HG02763 (cell line): ENCODE results near the gene PPT2.
"Not testable (repeated sequence)": the region's sequence is repeated elsewhere in the genome, so short reads cannot be mapped to it uniquely, and the experiment has no call there.

Experiments
- ATAC-seq: cut with Tn5 transposase; IDR thresholded peaks from one replicate; pipeline ENCODE4 v1.9.1; 2021; ENCODE audit warnings: mild to moderate bottlenecking, moderate library complexity; ENCODE audit not compliant: unreplicated experiment

The PPT2 gene

DNA sequence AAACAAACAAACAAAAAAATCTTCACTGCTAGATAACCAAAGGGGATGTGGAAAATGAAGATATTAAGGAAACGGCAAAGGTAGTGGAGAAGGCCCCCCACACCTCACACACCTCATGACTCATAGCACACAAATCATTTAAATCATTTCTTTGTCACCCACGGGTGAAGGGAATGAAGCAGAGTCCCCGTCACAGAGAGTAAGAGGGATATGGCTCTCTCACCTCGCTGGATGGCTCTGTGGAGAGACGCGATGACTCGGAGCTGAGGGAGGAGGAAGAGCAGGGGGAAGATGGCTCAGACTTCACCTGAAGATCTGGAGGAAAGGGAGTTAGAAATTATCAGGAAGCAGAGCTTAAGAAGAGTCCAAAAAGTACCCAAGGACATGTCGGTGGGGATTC, 27.1 kb upstream of the PPT2 start:
- no peak for ATAC-seq

DNA sequence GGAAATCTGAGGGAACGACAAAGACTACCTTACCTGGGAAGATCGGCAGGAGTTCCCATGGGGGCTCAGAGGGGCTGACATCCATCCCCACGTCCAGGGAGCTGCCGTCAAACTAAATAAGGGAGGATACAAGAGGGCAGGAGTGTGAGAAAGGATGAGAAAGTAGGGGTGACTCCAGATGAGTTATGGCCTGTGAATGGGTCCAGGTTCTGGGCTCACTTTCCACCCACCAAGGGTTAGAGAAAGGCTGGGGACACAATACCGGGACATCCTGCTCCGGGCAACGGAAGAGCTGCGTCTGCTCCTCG, 26.6 kb upstream of the PPT2 start:
- ATAC-seq, result no peak

DNA sequence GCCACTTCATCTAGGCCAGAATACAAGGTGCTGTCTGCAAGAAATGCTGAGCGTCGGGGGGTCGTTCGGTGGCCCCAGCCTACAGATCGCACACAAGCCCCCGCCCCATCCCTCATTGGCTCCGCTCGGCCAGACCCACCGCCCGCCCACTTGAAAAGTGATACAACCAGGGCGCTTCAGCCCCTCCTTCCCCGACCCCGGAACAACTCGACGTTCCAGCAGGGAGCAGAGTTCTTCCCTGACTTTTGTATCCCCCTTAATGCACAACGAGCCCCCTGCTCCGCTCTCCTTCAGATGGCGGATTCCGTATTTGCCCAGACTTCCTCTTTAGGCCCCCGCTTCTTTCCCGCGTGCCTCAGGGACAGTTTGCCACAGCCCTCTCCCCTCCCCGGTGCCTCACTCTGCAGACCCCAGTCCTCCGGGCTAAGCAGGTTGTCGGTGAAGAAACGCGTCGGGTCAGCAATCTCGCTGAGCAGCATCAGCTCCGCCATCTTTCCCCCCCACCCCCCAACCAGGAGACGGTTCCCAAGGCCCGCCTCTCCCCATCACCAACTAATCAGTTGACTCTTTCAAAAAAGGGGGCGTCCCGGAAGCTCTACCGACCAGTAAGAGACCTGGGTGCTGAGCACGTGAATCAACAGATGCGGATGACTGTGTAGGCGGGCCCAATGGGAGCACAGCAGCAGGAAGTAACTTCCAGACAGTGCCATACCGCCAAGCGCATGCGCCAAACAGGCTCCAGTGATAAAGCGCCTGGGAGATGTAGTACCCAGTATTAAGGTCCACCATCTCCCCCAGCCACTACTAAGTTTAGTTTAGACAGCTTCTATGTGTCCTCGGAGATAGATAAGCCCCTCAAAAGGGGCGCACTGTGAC, 26.0 kb upstream of the PPT2 start, which contains the start of gene ATF6B:
ATF6B (minus strand) TSS at position 530 of the 876 bp plus-strand sequence; CDS start at position 491, 39 bp downstream.
- peak; percentile 89 for ATAC-seq

DNA sequence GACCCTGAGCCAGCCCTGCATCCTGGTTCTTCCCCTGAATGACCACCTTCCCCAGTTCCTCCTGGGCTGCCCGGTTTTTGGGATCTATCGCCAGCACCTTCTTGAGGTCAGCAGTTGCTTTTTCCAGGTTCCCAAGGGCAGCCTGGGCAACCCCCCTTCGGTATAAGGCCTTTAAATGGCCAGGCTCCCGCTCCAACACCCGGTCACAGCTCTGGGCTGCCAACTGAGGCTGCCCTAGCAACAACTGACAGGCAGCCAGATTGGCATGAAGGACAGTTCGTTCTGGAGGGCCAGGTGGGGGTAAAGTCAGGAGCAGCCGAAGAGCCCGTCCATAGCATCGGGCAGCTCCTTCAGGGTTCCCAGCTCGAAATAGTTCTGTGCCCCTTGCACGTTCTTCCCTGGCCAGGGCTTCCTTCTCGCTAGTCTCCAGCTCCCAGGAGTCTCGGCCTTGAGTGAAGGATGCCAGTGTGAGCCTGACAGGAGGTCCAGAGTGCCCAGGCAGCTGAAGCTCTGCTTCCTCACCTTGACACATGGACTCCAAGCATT, 25.1 kb upstream of the PPT2 start:
- ATAC-seq, result no peak

DNA sequence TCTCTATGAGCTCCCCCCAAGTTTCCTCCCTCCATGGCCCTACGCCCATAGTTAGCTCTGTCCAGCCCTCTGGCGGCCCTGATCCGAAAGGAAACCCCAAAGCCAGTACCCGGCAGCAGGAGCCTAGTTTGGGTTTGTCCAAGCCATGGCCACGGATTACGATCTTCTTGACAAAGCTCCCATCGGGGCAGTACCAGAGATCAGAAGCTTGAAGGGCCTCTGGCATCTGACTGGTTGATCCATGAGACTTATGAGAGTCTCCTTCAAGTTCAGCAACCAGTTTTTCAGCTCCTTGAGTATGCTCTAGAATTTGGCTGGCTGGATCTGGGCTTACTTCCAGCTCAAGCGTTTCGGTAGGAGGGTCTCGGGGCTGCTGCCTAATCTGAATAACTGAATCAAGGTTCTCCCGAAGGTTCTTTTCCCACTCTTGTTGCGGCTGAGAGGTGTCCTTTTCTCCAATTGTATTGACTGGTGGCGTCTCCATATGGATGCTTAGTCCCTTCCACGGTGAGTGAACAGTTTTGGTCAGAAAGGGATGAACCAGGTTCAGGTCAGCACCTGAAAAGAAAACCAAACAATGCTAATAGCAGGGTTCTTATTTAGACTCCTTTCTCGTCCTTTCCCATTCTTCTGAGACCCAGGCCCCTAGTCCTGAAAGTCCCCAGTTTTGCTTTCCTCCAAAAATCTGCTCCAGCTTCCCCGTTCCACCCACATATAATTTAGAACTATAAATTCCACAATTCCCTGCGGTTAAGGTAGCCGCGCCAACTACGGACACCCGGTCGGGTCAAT, 24.4 kb upstream of the PPT2 start:
- no peak for ATAC-seq

DNA sequence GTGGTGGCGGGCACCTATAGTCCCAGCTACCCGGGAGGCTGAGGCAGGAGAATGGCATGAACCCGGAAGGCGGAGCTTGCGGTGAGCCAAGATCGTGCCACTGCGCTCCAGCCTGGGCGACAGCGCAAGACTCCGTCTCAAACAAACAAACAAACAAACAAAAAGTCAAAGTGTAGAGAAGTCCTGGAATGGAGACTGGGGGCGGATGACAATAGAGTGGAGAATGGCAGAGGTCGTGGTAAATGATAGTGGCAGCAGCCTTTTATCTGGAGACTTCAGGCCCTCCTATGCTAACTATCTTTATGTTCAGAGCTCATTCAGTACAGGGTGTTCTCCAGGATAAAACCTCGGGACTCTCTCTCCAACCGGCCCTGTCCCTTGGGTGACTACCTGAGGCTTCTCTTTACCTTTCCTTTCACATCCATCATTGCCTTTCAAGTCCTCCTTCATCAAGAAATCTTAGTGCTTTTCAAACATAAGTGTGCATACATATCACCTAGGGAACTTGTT, 22.4 kb upstream of the PPT2 start:
- ATAC-seq, result no peak

DNA sequence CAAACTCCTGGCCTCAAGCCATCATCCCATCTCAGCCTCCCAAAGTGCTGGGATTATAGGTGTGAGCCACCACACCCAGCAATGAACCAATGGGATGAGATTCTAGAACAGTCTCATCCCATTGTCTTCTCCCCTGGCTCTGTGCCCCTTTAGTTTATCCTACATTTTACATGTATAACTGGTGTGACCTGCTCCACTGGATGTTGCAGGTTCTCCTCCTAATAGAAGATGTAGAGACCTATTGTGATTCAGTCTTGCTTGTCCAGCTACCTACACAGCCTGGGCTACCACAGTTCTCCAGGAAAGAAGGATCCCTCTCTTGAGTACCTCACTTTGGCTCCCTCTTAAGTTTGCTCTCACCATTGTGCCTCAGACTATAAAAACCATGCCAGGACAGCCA, 21.8 kb upstream of the PPT2 start:
- no peak for ATAC-seq

DNA sequence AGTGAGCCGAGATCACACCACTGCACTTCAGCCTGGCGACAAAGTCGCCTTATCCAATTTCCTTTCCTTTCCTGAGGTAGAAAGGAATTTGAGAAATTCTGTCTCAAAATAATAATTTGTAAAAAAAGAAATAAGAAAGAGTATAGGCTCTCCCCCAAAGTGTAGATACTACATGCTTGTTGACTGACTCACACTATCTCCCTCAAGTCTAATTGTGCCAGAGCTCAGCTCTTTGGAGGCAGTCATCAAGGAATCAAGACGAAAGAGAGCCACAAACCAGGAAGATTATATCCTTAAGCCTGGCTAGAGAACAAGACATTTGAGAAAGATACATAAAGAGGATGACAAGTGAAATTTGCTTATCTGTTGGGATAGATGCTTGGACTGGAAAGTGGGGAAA, 20.2 kb upstream of the PPT2 start:
- no peak for ATAC-seq

DNA sequence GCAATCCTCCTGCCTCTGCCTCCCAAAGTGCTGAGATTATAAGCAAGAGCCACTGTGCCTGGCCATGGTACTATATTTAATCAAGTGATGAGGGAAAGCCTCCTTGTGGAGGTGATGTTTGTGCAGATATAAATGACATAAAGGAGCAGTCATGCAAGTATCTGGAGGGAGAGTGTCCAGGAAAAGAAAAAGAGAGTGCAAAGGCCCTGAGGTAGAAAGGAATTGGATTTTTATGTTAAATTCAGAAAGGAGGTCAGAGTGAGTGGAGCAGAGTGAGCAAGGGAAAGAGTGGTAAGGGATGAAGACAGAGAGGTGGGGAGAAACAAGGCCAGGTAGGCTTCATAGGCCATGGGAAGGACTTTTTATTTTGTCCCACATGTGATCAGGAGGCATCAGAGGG, 16.5 kb upstream of the PPT2 start:
- no peak for ATAC-seq

DNA sequence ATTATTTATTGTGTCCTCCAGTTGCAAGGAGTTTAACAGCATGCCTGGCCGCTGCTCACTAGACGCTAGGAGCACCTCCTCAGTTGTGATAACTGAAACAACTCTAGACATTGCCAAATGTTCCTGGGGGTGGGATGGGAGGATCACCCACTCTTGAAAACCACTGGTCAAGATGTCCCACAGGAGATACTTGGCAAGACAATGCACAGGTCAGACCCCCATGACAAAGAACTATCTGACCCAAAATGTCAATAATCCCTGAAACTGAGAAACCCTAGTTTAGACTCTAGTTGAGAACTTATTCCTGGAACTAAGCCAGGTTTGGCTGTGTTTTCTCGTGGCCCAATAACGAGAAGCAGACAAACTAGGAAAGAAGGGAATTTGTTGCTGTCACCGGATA, 14.4 kb upstream of the PPT2 start:
- no peak for ATAC-seq

DNA sequence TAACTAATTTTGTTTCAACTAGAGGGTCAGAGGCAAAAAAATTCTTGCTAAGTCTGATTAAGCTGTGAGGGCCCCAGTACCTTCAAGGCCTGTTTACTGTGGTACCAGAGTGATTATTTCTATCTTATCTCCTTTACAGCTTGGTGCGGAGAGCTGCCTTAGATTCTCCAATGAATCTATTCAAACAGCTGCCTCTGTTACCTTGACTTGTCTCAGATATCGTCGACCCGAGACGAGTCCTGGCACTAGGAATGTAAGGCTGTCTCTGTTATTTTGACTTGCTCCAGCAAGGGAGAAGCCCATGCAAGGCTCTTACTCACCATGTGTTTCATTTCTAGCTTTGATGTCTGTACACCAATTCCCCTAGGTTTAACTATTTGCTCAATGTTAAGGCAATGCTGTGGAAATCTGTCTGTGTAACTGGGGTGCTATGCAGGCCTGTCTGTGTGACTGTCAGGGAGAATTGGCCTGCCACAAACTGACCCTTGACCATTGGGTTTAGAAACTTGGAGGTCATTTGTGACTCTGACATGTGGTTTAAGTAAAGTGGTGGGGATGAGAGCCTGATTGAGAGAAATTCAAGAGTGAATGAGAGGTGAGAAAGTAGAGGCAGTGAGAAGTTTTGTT, 13.4 kb upstream of the PPT2 start:
- no peak for ATAC-seq

DNA sequence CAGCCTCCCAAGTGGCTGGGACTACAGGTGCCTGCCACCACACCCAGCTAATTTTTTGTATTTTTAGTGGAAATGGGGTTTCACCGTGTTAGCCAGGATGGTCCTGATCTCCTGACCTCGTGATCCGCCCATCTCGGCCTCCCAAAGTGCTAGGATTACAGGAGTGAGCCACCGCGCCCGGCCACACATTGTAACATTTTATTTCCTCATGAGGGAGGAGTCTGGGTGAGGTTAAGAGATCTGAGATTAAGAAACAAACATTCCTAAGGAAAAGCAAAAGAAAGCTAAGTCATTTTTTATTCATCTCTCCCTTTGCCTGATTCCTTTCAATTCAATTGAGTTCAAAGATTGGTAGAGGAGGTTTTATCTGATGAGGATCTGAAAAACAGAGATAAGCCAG, 9.7 kb upstream of the PPT2 start:
- not testable (repeated sequence) for ATAC-seq

DNA sequence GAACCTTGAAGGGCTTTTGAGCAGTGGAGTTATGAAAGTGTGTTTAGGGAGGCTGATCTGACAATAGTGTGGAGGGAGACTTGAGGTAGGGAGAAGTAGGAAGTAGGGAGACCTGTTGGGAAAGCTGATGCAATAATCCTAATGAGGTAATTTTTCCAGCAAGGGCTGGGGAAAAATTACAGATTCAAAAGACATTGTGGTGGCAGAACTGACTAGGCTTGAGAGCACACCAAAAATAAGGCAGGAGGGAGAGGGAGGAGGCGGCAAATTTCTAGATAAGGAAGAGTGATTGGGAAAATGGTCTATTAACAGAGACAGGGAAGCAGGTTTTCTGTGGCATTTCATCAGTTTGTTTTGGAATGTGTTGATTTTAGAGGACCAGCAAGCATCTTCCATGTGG, 7.7 kb upstream of the PPT2 start:
- ATAC-seq, result no peak

DNA sequence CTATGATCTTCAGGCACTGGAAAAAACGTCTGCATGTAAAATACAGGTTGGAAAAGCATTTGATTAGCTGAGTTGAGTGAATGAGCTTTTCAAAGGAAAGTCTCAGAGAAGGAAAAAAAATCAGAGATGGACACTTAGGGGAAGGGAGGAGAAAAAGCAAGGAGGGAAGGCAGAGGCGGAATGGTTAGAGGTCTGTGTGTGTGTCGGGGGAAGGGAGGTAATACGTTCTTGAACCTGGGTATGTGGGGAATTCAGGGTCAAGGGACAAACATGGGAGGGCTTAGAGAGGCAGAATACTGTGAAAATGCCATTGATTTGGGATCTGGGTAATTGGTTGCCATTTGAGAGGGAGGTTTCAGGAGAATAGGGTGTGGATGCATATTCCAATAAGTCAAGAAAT, 7.3 kb upstream of the PPT2 start:
- no peak for ATAC-seq

DNA sequence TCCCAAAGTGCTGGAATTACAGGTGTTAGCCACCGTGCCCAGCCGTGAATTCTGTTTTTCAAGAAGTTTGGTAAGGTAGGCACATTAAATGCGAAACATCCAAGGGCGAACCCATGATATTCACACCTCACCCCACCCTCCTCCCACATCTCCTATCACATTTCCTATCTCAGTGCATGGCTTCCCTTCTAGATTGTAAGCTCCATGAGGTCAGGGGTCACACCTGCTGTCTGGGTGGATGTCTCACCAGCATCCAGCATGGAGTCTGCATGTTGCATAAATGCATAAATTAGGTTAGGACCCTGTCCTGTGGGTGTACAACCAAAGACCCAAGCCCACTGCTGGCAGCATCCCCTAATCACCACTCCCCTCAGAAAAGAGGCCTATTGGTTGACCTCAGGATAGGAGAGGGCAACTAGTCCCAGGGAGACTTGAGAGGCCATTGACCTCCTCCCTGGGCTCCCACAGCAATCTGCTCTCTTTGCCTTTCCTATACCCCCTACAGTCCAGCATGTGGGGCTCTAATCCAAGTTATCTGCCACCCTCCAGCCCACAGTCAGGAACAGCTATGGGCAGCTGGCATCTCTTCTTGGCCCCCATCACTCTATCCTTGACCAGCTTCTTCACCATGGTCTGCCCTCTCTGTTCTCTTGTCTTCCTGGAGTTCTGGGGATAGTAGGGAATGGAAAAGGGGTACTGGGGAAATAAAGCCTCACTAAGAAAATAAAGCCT, 6.4 kb upstream of the PPT2 start:
- no peak for ATAC-seq

DNA sequence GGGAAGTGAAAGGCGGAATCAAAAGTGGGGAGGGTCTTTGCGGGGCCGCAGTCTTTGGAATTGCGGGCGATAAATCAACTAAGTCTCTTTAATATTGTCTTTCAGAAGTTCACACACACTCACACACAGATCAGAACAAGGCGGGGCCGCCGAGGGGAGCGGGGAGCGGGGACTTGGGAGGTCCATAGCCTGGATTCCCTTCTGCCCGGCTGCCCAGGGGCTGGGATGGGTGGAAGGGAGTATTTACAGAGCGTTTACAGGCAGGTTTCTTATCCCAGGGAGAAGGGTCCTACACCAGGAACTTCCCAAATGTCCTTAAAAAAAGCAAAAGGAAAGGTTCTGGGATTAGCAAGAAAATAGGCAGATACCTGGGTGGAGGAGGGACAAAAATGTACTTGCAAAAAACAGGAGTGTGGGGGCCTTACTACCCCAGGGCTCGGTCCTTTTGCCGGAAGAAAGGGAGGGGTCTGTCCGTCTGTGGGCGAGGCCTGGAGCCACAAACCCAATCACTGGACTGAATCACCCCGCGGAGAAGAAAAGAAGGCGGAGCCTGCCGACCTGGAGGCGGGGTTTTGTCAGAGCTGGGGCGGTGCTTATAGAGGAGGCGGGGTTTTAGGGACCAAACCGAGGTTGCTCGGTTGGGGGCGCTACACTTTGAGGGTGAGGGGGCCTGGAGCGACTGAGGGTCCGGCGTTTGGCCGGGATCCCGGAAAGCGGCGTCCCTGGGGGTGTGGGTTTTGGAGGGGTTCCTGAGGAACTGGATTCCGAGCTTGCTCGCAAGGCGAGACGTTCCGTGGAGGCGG, 5.5 kb upstream of the PPT2 start:
- no peak for ATAC-seq

DNA sequence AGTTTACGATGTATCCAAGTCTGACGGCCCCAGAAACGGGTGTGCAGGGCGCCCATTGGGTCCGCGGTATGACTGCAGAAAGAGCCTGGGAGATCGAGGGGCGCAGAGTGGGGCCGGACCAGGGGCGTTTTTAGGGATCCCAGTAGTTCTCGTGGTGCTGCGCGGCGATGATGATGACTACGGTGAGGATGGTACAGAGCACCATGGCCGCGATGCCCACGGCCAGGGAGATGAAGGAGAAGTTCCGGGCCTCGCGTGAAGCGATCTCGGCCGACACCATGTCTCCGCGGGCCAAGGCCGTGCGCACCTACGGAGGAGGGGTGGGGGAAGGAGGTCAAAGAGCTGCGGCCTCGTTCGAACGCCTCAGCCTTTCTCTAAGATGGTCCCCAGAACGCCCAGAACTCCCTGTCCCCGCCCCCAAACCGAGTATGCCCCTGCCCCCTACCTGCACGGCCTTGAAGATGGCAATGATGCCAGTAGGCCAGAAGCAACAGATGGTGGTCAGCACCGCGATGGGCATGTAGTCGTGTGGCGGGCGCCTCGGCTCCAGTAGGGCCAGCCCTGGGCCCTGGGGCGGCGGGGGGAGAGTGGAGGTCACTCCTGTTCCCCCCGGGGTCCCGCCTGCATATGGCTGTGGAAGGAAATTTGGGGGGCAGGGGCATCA, 4.7 kb upstream of the PPT2 start:
- ATAC-seq, result no peak

DNA sequence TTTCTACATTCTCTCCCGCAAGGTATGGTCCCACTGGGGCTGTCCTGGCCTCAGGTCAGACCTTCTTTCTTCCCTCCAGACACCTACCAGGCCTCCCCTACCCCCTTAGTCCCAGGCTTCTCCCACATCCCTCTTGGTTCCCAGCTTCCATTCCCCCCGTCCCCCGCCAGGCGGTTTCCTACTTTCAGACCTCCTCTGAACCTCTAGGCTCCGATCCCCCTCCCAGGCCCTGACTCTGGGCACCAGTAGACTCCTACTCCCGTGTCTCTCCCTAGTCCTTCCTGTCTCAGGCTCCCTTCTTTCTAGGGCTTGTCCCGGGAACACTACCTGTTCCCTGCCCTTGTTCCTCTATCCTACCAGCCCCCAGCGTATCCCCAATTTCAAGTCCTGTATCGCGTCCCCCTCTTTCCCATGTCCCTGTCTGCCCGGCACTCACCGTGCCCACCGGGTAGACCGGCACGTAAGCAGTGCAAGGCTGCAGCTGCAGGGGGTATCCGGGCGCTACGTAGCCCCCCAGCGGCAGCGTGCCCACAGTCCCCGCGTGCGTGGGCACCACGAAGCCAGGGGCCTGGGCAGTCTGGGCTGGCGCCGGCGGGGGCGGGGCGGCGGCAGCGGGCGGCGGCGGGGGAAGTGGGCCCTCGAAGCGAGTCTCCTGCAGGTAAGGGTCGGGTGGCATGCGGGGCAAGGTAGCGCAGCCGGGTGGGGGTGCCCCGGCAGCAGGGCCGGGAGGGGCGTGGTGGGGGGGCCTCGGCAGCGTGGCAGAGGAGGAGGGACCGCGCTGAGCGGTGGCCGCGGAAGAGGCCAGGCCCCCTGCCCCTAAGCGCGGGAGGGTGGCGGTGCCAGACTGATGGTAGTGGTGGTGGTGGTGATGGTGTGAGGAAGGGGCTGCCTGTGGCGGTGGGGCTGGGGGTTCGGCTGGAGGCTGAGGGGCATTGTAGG, 3.7 kb upstream of the PPT2 start:
- no peak for ATAC-seq
